ENCODE results near the gene GJA8.
"Not testable (repeated sequence)": the region's sequence is repeated elsewhere in the genome, so short reads cannot be mapped to it uniquely, and the experiment has no call there.

GJA8 gene

DNA sequence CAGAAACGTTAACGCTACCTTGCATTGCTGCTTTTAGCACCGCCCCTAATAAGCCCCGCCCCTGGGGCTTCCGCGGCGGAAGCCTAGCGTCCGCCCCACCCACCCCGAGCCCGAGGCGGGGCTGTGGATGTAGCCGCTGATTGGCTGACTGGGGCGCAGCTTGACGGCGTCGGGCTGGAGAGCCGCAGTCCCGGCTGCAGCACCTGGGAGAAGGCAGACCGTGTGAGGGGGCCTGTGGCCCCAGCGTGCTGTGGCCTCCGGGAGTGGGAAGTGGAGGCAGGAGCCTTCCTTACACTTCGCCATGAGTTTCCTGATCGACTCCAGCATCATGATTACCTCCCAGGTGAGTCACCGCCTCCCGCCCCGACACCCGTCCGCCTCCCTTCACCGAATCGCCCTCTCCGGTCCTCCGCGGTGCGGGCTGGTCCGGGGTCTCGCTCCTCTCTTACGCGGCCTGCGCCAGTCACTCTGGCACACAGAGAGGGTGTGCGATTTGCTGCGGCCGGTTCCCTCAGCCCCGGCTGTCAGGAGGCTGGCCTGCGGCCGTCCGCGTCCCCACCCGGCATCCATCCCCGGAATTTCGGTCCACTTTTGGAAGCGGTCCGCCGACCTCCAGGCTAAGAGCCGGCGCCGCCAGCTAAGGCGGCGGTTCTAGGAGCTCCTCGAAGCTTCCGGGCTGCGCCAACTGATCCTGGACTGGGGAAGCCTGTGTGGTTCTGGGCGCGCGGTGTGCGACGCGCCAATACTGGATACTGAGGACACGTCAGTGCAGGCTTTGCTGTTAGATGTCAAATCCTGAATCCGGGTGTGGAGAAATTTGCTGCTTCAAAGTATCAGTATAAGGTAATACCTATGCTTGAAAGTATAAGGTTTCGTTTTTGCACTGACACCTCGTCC lies 25.9 kb downstream of the GJA8 start, which contains the start of gene GPR89B:
TSS of gene GPR89B (plus strand) at position 185 of the 897 bp plus-strand sequence. CDS start at position 302, 117 bp downstream.
- H3K4me3 ChIP-seq (ENCODE audit: low read length), result peak within 1 kb of the TSS; percentile 60
- DNase-seq (ENCODE audit: low read depth), result peak; percentile 92

DNA sequence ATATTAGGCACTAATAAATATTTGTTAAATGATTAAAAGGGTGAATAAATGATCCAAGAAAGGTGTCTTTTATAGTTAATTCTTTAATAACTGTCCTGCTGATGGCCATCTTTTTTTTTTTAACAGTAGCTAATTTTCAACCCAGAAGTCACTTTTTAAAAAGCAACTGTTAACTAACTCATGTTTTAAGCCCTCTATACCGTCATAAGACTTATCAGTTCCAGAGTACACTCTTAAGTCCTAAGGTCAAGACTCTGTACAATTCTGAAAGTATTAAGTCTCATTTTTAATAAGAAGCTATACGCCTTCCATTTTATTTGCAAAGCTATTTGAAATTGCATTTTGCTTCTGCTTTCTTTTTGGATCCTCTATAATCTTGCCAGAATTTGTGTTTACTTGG lies 28.5 kb downstream of the GJA8 start:
- DNase-seq (ENCODE audit: low read depth); H3K4me3 ChIP-seq (ENCODE audit: low read length): not testable (repeated sequence)

DNA sequence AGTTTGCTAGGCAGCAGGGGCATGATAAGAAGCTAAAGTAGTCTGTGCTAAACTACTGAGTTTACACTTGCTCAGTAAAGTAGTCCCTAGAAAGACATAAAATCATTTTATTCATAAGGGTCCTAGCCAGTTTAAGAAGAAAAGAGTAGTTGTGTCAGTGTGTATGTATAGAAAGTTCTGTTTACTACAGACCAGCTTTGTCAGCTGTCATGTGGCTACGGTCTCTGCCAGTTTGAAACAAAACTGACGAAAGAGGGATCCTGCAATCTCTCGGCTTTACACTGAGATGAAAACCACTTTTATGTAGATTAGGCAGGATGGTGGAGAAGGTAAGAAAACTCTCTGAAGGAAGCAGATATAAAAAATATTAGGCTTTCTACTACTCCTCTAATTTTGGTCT lies 32.7 kb downstream of the GJA8 start:
- not testable (repeated sequence) for H3K4me3 ChIP-seq (ENCODE audit: low read length); DNase-seq (ENCODE audit: low read depth)

DNA sequence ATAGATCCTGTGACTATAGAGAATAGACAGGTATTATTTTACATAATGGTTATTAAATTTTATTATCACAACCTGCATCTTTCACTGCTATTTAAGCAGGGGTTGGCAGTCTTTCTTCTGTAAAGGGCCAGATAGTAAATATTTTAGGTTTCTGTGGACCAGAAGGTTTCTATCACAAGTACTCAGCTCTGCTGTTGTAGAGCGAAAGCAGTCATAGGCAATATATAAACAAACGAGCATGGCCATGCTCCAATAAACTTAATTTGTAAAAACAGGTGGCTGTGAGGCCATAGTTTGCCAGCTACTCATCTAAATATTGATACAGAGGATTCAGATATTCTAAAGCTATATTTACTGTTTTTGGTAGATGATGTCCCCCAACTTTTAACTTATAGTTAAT lies 37.9 kb downstream of the GJA8 start:
- not testable (repeated sequence) for H3K4me3 ChIP-seq (ENCODE audit: low read length); DNase-seq (ENCODE audit: low read depth)

GRCh38 chr1:147942563-147942962 lies 40.0 kb downstream of the GJA8 start:
- DNase-seq (ENCODE audit: low read depth), result not testable (repeated sequence)

DNA sequence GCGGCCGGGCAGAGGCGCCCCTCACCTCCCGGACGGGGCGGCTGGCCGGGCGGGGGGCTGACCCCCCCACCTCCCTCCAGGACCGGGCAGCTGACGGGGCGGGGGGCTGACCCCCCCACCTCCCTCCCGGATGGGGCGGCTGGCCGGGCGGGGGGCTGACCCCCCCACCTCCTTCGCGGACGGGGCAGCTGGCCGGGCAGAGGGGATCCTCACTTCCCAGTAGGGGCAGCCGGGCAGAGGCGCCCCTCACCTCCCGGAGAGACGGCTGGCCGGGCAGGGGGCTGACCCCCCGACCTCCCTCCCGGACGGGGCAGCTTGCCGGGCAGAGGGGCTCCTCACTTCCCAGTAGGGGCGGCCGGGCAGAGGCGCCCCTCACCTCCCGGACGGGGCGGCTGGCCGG lies 46.9 kb downstream of the GJA8 start:
- H3K4me3 ChIP-seq (ENCODE audit: low read length); DNase-seq (ENCODE audit: low read depth): not testable (repeated sequence)

More at GRCh38 chr1:147942563-147942962, 40.0 kb downstream of the GJA8 start:
- H3K4me3 ChIP-seq (ENCODE audit: low read length), result not testable (repeated sequence)
